Vagina (tissue), 2 donors: ENCODE results near the gene SIGMAR1. TPM values are rescaled to one million over a fixed set of nuclear protein-coding genes. Genes with fewer than 3 reads are reported as not detected.
A peak's percentile ranks its signal among the peaks of the same experiment; 100 is the strongest.

Source experiments
- DNase-seq, 2 donors: peaks; one replicate each; pipeline ENCODE4 v3.0.0-alpha.2; 2017; ENCODE audit errors: extremely low spot score in 2 of 2
- H3K27ac ChIP-seq: fragments of 200-600 bp; sonication (generic); one replicate; pipeline ENCODE4 v1.5.1; 2019
- H3K27me3 ChIP-seq: fragments of 200-600 bp; sonication (generic); one replicate; pipeline ENCODE4 v1.5.1; 2019
- H3K36me3 ChIP-seq, 2 donors: fragments of 200-600 bp; sonication (generic); one replicate each; pipeline ENCODE4 v1.5.1; 2017 to 2019
- H3K4me1 ChIP-seq: fragments of 200-600 bp; sonication (generic); one replicate; pipeline ENCODE4 v1.5.1; 2019
- H3K4me3 ChIP-seq, 2 donors: fragments of 200-600 bp; sonication (generic); 1 replicate in 1 of 2; 2 replicates in 1 of 2; pipeline ENCODE4 v1.5.1; 2016 to 2019
- H3K9me3 ChIP-seq: fragments of 200-600 bp; sonication (generic); one replicate; pipeline ENCODE4 v1.5.1; 2019
- POLR2A ChIP-seq, 2 donors: fragments of 450-650 bp; IDR thresholded peaks; one replicate each; pipeline ENCODE4 v1.6.1; 2017; ENCODE audit warnings: antibody characterized with exemption in 2 of 2, mild to moderate bottlenecking in 2 of 2, moderate library complexity in 2 of 2
- POLR2AphosphoS5 ChIP-seq, 2 donors: sonication (generic); formaldehyde crosslinking; IDR thresholded peaks; one replicate each; pipeline ENCODE4 v1.9.0; 2017; ENCODE audit warnings: antibody characterized with exemption in 2 of 2, mild to moderate bottlenecking in 2 of 2, low read depth in 1 of 2; ENCODE audit not compliant: insufficient read depth in 1 of 2
- intact Hi-C: fragments of 100-400 bp; cut with DNase I; formaldehyde crosslinking; loops from one replicate; pipeline ENCODE4 v1.15.1; 2023
- total RNA-seq: library from RNA; depleted of rRNA; stranded (reverse); fragments of >200 nt; gene quantifications from one replicate; pipeline ENCODE4 v1.2.3, GENCODE V29; 2016
- TF ChIP-seq, protein P1 (sequence below), 3 experiments: fragments of 450-650 bp in 2 of 3; fragments of 200-600 bp in 1 of 3; sonication (generic) in 1 of 3; IDR thresholded peaks; one replicate each; pipeline ENCODE4 v1.5.1; 2017 to 2019; ENCODE audit warnings: antibody characterized with exemption in 3 of 3, mild to moderate bottlenecking in 2 of 3, moderate library complexity in 2 of 3

SIGMAR1 gene
- total RNA-seq, result 79.3 TPM

- Histone ChIP-seq H3K4me3 (peak within 1 kb of the TSS; percentile 73 to 89), H3K27ac (peak within 1 kb of the TSS; percentile 76), H3K27me3 (no peaks in the 10 kb centered on the region), H3K9me3 (no peaks in the 10 kb centered on the region), H3K36me3 (no peaks in the 10 kb centered on the region), H3K4me1 (peaks cover 35% of the 10 kb centered on the region)
- intact Hi-C loops, result no loop called here
- TF ChIP-seq POLR2A (IDR thresholded peaks at IDR 0.05), result peak in 1 of 2 donors; percentile 68
- TF ChIP-seq, protein P1, sequence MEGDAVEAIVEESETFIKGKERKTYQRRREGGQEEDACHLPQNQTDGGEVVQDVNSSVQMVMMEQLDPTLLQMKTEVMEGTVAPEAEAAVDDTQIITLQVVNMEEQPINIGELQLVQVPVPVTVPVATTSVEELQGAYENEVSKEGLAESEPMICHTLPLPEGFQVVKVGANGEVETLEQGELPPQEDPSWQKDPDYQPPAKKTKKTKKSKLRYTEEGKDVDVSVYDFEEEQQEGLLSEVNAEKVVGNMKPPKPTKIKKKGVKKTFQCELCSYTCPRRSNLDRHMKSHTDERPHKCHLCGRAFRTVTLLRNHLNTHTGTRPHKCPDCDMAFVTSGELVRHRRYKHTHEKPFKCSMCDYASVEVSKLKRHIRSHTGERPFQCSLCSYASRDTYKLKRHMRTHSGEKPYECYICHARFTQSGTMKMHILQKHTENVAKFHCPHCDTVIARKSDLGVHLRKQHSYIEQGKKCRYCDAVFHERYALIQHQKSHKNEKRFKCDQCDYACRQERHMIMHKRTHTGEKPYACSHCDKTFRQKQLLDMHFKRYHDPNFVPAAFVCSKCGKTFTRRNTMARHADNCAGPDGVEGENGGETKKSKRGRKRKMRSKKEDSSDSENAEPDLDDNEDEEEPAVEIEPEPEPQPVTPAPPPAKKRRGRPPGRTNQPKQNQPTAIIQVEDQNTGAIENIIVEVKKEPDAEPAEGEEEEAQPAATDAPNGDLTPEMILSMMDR (IDR thresholded peaks at IDR 0.05), result peak in 1 of 3 experiments; percentile 5
- TF ChIP-seq POLR2AphosphoS5 (IDR thresholded peaks at IDR 0.05; ENCODE audit: insufficient read depth in 1 of 2, low read depth in 1 of 2), result peak; percentile 85 to 92
- DNase-seq, result no peak
These were observed at the start of gene SIGMAR1 for GRCh38 chr9:34637356-34638137. Gene SIGMAR1 (minus strand): TSS chr9:34637787. CDS start chr9:34637697, 90 bp downstream.

GRCh38 chr9:34686732-34687131, 49.1 kb upstream of the SIGMAR1 start:
- Histone ChIP-seq H3K27me3 (no peaks in the 10 kb centered on the region), H3K36me3 (no peaks in the 10 kb centered on the region), H3K4me3 (no peak overlapping the region), H3K4me1 (peaks cover 12% of the 10 kb centered on the region), H3K27ac (no peak overlapping the region), H3K9me3 (no peaks in the 10 kb centered on the region)
- intact Hi-C loops, result no loop called here
- TF ChIP-seq POLR2A (IDR thresholded peaks at IDR 0.05) (no peak), POLR2AphosphoS5 (IDR thresholded peaks at IDR 0.05; ENCODE audit: insufficient read depth in 1 of 2, low read depth in 1 of 2) (no peak)
- TF ChIP-seq, protein P1 (IDR thresholded peaks at IDR 0.05), result no peak
- DNase-seq, result no peak

DNA sequence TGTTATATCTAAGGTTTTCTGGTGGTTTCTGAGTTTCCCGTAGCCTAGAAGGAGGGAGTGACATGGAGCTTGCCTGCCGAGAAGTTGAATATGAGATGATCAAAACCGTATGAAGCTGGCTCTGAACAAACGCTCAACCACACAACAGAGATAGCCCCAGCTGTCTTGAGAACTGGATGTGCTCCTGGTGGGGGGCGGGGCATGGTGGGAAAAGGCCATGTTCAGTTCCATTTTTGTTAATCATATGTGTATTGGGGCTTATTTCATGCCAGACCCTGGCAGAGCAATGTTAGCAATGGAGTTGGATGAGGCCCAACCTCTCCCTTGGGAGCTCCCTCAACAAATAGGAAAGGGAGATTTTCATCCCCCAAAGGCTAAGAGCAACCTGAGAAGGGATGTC, 48.6 kb upstream of the SIGMAR1 start:
- H3K4me3 ChIP-seq, result no peak overlapping the region
- no peak for DNase-seq
- peaks cover 12% of the 10 kb centered on the region for H3K4me1 ChIP-seq
- intact Hi-C loops, result no loop called here
- TF ChIP-seq POLR2A (IDR thresholded peaks at IDR 0.05) (no peak), POLR2AphosphoS5 (IDR thresholded peaks at IDR 0.05; ENCODE audit: insufficient read depth in 1 of 2, low read depth in 1 of 2) (no peak)
- TF ChIP-seq, protein P1 (IDR thresholded peaks at IDR 0.05), result no peak
- H3K27ac ChIP-seq, result no peak overlapping the region
- H3K27me3 ChIP-seq, result no peaks in the 10 kb centered on the region
- H3K9me3 ChIP-seq, result no peaks in the 10 kb centered on the region
- H3K36me3 ChIP-seq, result no peaks in the 10 kb centered on the region

GRCh38 chr9:34685591-34685990, 48.0 kb upstream of the SIGMAR1 start:
- DNase-seq, result no peak
- TF ChIP-seq, protein P1 (IDR thresholded peaks at IDR 0.05), result no peak
- no peak for TF ChIP-seq POLR2AphosphoS5 (IDR thresholded peaks at IDR 0.05; ENCODE audit: insufficient read depth in 1 of 2, low read depth in 1 of 2)
- no peak for TF ChIP-seq POLR2A (IDR thresholded peaks at IDR 0.05)
- H3K27ac ChIP-seq, result no peak overlapping the region
- H3K36me3 ChIP-seq, result no peaks in the 10 kb centered on the region
- no peaks in the 10 kb centered on the region for H3K27me3 ChIP-seq
- intact Hi-C loops, result no loop called here
- no peak overlapping the region for H3K4me3 ChIP-seq
- H3K9me3 ChIP-seq, result no peaks in the 10 kb centered on the region
- H3K4me1 ChIP-seq, result peaks cover 12% of the 10 kb centered on the region

GRCh38 chr9:34684816-34685215, 47.2 kb upstream of the SIGMAR1 start:
- no peaks in the 10 kb centered on the region for H3K27me3 ChIP-seq
- no peak overlapping the region for H3K27ac ChIP-seq
- intact Hi-C loops, result no loop called here
- no peaks in the 10 kb centered on the region for H3K9me3 ChIP-seq
- TF ChIP-seq POLR2AphosphoS5 (IDR thresholded peaks at IDR 0.05; ENCODE audit: insufficient read depth in 1 of 2, low read depth in 1 of 2) (no peak), POLR2A (IDR thresholded peaks at IDR 0.05) (no peak)
- TF ChIP-seq, protein P1 (IDR thresholded peaks at IDR 0.05), result no peak
- no peaks in the 10 kb centered on the region for H3K36me3 ChIP-seq
- no peak overlapping the region for H3K4me3 ChIP-seq
- H3K4me1 ChIP-seq, result peaks cover 12% of the 10 kb centered on the region
- no peak for DNase-seq
